Sciatic nerve (tissue), 2 donors: Measurements from ENCODE around the gene CEP55. TPM values are rescaled to one million over a fixed set of nuclear protein-coding genes. Genes with fewer than 3 reads are reported as not detected.

ENCODE experiments used
- ATAC-seq: fragments of 200-7000 bp; cut with Tn5 transposase; one replicate; pipeline ENCODE4 v1.9.1; 2020; ENCODE audit warnings: mild to moderate bottlenecking, moderate library complexity
- DNase-seq: peaks from one replicate; pipeline ENCODE4 v3.0.0-alpha.2; 2020; ENCODE audit warnings: low spot score
- intact Hi-C: fragments of 100-400 bp; cut with DNase I; formaldehyde crosslinking; loops from one replicate; pipeline ENCODE4 v1.14.2; 2022
- total RNA-seq: library from RNA; stranded (reverse); fragmentation: NEBNext Ultra II Directional; extraction: Animal tissue kit (Norgen Biotek cat#: 25700); gene quantifications from one replicate; pipeline ENCODE4 v1.2.1, GENCODE V29; 2021
- donor health status: DM: no; HTN: no; CAD: no.
- donor health status: DM: no; HTN: no; CAD: no.

CEP55 gene
- total RNA-seq, 1 donor from 2014 or later, result 0.62 TPM

- DNase-seq (no peak), ATAC-seq (no peak)
- intact Hi-C loops, result no loop called here
Measured at GRCh38 chr10:93552780-93553179, 56.4 kb downstream of the CEP55 start.

DNA sequence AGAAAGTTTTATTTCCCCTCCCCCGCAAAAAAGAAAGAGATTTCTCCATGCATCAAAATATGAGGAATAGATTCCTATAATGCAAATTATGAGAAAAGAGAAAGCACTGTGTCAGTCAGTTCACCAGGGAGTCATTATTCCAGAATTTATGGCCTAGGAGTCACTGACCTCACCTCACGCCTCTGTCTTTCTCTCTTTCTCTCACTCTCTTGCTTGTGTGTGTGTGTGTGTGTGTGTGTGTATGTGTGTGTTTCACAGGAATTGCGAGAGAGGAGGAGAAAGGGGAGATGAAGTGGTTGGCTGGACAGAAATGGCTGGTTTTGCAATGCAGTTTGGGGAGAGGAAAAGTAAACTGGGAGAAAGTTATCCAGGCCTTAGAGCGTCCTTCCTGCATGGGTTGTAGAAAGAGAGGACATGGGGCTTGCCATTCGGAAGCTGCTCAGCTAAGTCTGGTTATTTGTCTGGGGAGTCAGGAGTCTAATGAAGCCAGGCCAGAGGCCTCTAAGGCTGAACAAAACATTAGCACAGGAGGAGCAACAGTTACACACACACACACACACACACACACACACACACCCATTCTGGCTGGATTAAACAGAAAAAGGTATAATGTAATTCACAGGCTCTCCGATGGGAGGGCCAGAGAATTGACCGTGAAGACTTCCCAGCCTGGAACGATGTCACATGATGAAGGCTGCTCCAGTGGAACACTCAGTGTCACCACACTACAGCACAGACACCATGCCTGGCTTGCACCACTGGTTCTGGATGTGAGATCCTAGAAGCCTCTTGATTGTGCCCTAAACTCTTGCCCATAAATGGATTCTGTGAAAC lies 57.3 kb downstream of the CEP55 start:
- ATAC-seq, result peak; percentile 74
- intact Hi-C loops, result no loop called here
- no peak for DNase-seq

GRCh38 chr10:93554316-93554663 lies 57.9 kb downstream of the CEP55 start:
- no peak for ATAC-seq
- intact Hi-C loops, result no loop called here
- DNase-seq, result no peak

DNA sequence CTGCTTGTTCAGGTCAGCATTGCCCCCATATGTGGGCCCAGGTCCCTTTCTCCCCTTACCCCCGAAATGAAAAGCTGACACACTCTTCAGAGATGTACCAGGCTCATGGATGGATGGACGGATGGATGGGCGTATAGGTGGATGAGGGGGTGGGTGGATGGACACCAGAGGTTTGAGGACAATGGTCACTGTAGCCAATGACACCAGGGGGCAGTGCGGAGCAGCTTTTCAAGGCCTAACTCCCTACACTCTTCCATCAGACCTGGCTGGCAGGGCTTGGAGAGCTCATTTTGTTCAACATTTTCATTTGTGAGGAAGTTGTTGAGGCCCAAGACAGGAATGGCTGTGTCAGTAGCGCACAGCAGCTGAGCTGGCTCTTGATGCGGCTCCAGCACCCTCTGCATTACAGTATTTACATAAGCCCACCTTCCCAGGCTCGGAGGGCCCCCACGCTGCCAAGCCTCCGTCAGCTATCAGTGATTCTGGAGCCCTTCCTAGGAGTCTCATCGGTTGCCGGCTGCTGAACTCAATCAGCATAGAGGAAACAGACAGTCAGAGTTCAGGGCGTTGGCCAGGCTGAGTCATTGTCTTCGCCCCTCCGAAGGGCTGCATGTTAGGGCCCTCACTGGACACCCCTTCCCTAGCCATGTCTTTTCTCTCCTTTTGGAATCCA lies 58.5 kb downstream of the CEP55 start:
- intact Hi-C loops, result no loop called here
- ATAC-seq (peak; percentile 82), DNase-seq (peak; percentile 85)

GRCh38 chr10:93559490-93559889 lies 63.1 kb downstream of the CEP55 start:
- DNase-seq (no peak), ATAC-seq (no peak)
- intact Hi-C loops, result no loop called here

DNA sequence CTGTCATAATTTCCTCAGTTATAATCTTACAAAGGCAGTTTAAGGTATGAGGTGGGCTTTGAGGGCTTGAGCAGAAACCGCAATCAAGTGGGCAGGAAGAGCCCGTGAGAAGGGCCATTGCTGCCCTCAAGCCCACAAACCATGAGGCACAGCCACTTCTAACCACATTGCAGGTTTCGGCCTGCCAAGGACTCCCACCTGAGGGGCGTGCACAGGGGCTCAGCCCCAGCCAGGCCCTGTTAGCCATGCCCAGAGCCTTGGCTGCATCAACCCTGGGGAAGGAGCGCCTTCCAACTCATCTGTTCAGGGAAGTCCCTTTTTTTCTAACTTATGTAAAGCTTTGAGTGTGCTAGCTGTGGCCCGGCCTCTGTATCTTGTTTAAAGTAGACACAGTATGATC lies 64.1 kb downstream of the CEP55 start:
- DNase-seq, result no peak
- intact Hi-C loops, result no loop called here
- no peak for ATAC-seq

- intact Hi-C loops, result no loop called here
- ATAC-seq (no peak), DNase-seq (no peak)
Measured at GRCh38 chr10:93565446-93565845, 69.0 kb downstream of the CEP55 start.

GRCh38 chr10:93566435-93567276 lies 70.2 kb downstream of the CEP55 start, which contains the start of gene FFAR4:
FFAR4 (plus strand) TSS chr10:93566665; CDS start chr10:93566721, 56 bp downstream.
- ATAC-seq (peak; percentile 87), DNase-seq (peak; percentile 62)
- intact Hi-C loops, result no loop called here

DNA sequence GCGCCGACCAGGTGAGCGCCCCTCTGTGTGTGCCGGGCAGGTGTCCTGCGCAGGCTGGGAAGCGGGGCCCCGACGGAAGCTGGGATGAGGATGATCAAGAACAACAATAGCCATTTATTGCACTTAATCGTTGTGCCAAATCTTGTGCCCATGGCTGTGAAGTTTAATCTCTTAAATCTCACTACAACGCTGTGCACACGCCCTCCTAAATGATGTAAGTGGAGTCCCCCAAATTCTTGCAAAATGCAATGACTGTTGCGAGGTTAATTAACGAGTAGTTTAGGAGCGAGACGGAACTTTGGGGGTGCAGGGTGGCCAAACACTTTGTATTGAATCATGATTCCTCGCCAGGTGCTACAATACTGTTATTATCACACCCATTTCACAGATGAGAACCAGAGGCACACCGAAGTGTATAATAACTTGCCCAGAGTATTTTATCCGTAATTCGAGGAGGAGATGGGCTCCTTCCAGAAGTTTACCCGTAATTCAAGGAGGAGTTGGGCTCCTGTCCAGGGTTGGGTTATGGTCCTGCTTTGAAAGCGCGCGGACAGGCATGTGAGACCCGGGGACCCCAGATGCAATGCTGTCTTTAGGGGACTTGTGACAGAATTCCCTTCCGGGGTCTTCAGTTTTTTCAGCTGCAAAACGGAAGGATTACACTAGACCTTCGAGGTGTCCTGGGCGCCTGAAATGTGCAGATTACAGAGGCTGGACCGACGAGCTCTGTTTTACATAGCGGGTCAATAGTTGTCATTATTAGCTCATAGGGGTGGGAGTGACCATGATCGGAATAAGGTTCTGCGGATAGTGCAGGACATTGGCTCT lies 71.1 kb downstream of the CEP55 start:
- ATAC-seq (no peak), DNase-seq (no peak)
- intact Hi-C loops, result no loop called here

DNA sequence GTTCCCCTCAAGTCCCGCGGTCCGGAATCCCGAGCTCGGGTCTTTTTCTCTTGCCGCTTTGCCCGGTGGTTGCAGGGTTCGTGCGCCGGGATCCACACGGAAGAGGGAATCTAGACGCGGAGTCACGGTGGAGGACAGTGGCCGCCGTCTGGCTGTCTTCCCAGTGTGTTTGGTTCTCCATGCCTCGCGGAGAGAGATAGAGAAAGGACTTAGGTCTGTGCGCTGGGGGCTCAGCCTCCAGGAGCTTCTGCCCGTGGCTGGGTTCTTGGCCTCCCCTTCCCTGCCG lies 71.6 kb downstream of the CEP55 start:
- intact Hi-C loops, result no loop called here
- no peak for DNase-seq
- ATAC-seq, result no peak

- DNase-seq, result no peak
- intact Hi-C loops, result no loop called here
- no peak for ATAC-seq
Measured at GRCh38 chr10:93570383-93570782, 74.0 kb downstream of the CEP55 start.

- intact Hi-C loops, result no loop called here
- DNase-seq, result no peak
- no peak for ATAC-seq
Measured at GRCh38 chr10:93572606-93573005, 76.2 kb downstream of the CEP55 start.

DNA sequence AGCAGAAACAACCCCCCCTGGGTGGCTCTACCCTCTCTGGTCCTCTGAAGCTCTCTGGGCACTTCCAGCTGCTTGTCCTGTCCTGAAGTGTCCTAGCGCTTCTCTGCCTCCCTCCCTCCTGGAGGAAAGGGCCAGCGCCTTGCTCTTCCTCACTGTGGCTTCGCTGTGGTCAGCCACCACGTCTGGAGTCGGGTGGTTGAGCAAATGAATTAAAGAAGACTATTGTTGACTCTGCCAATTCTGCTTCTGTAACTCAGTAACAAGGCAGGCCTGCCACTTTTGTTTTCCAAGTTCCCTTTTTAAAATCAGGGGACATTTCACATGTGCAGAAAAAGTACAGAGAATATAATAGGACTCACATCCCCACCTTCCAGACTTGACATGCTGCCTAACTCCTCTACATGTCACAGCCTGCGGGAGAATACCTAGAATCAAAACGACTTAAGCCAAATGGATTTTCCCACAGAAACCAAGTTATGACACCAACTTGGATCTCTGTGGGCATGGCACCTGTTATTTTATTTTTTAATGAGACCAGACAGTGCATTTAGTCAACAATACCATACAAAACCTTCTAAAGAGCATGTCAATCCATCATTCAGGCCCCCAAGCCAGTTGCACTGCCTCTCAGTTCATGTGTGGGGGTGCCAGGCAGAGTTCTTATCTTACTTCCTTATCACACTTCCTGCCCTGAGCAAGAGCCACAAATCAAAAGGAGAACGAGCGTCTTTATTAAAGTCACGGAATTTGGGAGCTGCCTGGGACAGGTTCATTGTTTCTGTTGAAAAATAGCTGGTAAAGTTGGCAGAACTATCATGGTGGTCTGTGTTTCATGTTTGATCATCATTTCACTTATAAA lies 76.9 kb downstream of the CEP55 start:
- DNase-seq, result no peak
- intact Hi-C loops, result no loop called here
- peak; percentile 72 for ATAC-seq

DNA sequence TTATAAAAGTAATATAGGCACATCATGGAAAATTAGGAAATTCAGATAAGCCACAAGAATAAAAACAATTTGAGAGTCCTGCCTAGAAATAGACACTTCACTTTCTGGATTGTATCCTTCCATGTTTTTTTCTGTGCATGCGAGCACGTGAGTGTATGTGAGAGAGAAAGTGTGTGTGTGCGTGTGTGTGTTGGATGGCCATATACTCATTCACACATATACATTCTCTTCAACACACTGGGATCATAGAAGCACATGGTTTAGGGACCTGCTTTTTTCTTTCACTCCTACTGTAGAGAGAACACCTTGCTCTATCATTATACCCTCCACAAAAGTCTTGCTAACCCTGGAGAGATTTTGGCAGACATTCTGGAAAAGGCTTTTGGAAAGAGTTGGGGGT lies 77.5 kb downstream of the CEP55 start:
- intact Hi-C loops, result no loop called here
- ATAC-seq, result no peak
- DNase-seq, result no peak

- no peak for ATAC-seq
- intact Hi-C loops, result no loop called here
- no peak for DNase-seq
Measured at GRCh38 chr10:93576888-93577287, 80.5 kb downstream of the CEP55 start.

DNA sequence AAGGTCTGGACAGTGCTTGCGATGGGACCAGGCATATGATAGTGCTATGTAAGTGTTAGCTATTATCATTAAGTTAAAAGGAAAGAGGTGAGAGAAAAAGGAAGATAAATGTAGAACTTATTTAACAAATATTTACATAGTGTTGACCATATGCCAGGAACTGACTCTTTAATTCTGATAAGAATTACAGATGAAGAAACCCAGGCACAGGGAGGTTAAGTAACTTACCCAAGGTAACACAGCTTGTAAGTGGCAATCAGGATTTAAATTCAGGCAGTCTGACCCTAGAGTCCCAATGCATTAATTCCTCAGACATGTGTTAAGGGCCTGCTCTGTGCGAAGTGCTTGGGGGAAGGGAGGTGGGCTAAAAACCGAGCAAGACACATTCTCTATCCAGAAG lies 81.2 kb downstream of the CEP55 start:
- ATAC-seq (no peak), DNase-seq (no peak)
- intact Hi-C loops, result no loop called here
